GM12874 (cell line): ENCODE data around the gene KRTAP9-6.
"Not testable (repeated sequence)": the region's sequence is repeated elsewhere in the genome, so short reads cannot be mapped to it uniquely, and the experiment has no call there.

ENCODE experiments used
- CTCF ChIP-seq: IDR thresholded peaks from 2 replicates; pipeline ENCODE4 v1.5.1; 2011; ENCODE audit warnings: low read depth, mild to moderate bottlenecking, control low read depth, low read length, moderate library complexity; ENCODE audit not compliant: insufficient read depth

The KRTAP9-6 gene

GRCh38 chr17:41232399-41233105, 32.6 kb upstream of the KRTAP9-6 start, which contains the start of gene KRTAP9-3:
KRTAP9-3 (plus strand) TSS chr17:41232449; CDS start chr17:41232502, 53 bp downstream.
- not testable (repeated sequence) for TF ChIP-seq CTCF

GRCh38 chr17:41237949-41238437, 27.2 kb upstream of the KRTAP9-6 start, which contains the start of gene KRTAP9-8:
KRTAP9-8 (plus strand) TSS chr17:41237999; CDS start chr17:41238052, 53 bp downstream.
- TF ChIP-seq CTCF: not testable (repeated sequence)

GRCh38 chr17:41249637-41250240, 15.4 kb upstream of the KRTAP9-6 start, which contains the start of gene KRTAP9-4:
KRTAP9-4 (plus strand) TSS chr17:41249687; CDS start chr17:41249721, 34 bp downstream.
- TF ChIP-seq CTCF: not testable (repeated sequence)

GRCh38 chr17:41251261-41251660, 13.9 kb upstream of the KRTAP9-6 start:
- TF ChIP-seq CTCF: no peak

- no peak for TF ChIP-seq CTCF
Observed at GRCh38 chr17:41254861-41255260, 10.3 kb upstream of the KRTAP9-6 start.

- TF ChIP-seq CTCF: not testable (repeated sequence)
Observed at GRCh38 chr17:41255381-41256290, 9.5 kb upstream of the KRTAP9-6 start, which contains the start of gene KRTAP9-9. KRTAP9-9 (plus strand) TSS chr17:41255384.
